ENCODE results near the gene ANXA6. TPM values are rescaled to one million over a fixed set of nuclear protein-coding genes. Genes with fewer than 3 reads are reported as not detected.

The ANXA6 gene
- total RNA-seq, 2 donors from 2014 or later, result 127 to 171 TPM

DNA sequence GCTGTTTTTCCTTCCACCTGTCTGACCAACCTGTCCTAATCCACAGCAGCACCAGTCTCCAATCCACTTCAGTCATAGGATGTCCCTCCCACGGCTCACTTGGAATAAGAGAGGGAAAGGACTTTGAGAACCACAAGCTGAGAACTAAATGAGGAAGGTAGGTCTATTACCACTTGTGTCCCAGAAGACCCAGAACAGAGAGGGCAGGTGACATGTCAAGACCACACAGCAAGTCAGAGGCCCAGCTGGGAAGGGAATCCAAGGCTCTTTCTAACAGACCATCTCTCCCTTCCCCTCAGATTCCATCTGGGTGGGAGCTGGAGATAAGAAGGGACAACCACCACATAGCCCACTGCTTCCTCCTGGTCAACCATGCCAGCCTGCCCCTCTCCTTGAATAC is 14.6 kb downstream of the ANXA6 start:
- Mint-ChIP-seq H3K4me3 (peak overlapping the region in 1 of 2 donors; percentile 9), H3K4me1 (ENCODE audit: low read depth) (peaks cover 90% of the 10 kb centered on the region), H3K27ac (no peak overlapping the region), H3K9me3 (no peaks in the 10 kb centered on the region), H3K36me3 (ENCODE audit: insufficient read depth in 2 of 2) (peaks cover 14 to 17% of the 10 kb centered on the region in 2 donors), H3K27me3 (ENCODE audit: low read depth) (no peaks in the 10 kb centered on the region)
- ATAC-seq (replicated peaks in 1 of 2) (no peak), DNase-seq (no peak)

DNA sequence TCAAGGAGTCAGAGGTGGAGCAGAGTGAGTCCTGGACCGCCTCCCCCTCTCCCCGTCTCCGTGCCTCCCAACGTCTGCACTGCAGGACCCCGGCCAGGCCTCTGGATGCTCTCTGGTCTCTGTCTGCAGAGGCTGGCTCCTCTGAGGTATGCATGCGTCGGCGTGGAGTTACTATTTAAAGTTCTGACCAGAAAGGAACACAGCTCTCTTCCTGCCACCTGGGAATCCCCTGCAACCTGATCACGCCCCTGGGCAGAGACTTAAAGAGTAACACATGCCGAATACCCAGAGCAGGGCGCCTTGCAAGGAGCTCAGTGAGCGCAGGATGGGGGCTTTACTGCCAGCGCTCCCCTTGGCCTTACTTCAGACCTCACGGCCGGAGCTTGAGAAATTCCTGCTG is 16.0 kb downstream of the ANXA6 start:
- Mint-ChIP-seq H3K9me3 (no peaks in the 10 kb centered on the region), H3K4me3 (peak overlapping the region; percentile 78), H3K4me1 (ENCODE audit: low read depth) (peaks cover 81% of the 10 kb centered on the region), H3K36me3 (ENCODE audit: insufficient read depth in 2 of 2) (peaks cover 19 to 21% of the 10 kb centered on the region in 2 donors), H3K27me3 (ENCODE audit: low read depth) (no peaks in the 10 kb centered on the region), H3K27ac (peak overlapping the region; percentile 64)
- ATAC-seq (replicated peaks in 1 of 2) (peak; percentile 87 to 90), DNase-seq (peak; percentile 65 to 70)

DNA sequence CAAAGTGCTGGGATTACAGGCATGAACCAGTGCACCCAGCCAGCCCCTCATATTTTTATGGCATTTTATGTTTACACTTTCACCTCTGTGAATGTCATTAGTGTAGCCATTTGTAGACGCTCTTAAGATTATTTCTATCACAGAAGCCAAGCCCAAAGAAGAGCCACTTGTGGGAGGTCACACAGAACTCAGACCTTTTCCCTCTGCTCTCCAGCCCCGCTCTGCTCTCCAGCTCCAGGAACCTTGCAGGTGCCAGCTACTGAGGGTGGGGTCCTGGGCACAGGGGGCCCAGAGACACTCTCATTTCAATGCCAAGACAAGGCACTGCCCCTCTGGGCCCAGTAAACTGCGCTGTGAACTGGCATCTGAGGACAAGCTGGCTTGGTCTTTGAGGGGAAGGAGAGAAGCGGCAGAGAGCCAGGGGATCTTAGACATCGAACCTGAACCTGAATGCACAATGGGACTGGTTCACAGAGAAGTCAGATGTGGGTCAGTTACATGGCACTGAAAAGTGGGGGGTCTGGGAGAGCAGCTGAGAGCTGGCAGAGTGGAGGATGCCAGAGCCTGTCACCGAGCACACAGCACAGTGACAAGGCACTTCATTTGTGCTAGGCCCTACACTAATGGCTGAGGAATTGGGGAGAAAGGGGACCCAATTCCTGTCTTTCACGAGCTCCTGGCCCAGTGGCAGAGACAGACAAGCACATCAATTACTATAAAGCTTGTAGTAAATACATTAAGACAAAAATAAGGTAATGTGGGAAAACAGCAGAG is 16.7 kb downstream of the ANXA6 start:
- DNase-seq (no peak), ATAC-seq (replicated peaks in 1 of 2) (no peak)
- Mint-ChIP-seq H3K36me3 (ENCODE audit: insufficient read depth in 2 of 2) (peaks cover 21 to 24% of the 10 kb centered on the region in 2 donors), H3K9me3 (no peaks in the 10 kb centered on the region), H3K27ac (peak overlapping the region; percentile 64), H3K4me3 (peak overlapping the region; percentile 78), H3K27me3 (ENCODE audit: low read depth) (no peaks in the 10 kb centered on the region), H3K4me1 (ENCODE audit: low read depth) (peaks cover 74% of the 10 kb centered on the region)

DNA sequence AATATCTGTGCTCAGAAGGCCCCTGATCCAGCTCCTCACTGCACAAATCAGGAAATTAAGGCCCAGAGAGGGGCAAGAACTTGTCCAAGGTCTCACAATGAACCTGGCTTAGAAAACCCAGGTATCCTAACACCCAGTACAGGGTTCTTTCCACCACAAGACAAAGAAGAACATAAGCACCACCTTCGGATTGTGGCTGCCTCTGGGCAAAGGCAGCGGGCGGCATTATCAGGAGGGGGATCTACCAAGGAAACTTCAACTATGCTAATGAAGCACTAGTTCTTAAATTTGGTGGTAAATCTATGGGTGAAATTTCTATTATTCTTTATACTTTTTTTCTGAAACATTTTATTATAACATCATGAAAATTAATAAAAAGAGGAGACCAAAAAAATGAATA is 17.9 kb downstream of the ANXA6 start:
- DNase-seq (no peak), ATAC-seq (replicated peaks in 1 of 2) (no peak)
- peak overlapping the region in 1 of 2 donors; percentile 20 for H3K4me3 Mint-ChIP-seq
- no peaks in the 10 kb centered on the region for H3K9me3 Mint-ChIP-seq
- H3K27me3 Mint-ChIP-seq (ENCODE audit: low read depth), result no peaks in the 10 kb centered on the region
- peaks cover 62% of the 10 kb centered on the region for H3K4me1 Mint-ChIP-seq (ENCODE audit: low read depth)
- peaks cover 23 to 26% of the 10 kb centered on the region in 2 donors for H3K36me3 Mint-ChIP-seq (ENCODE audit: insufficient read depth in 2 of 2)
- peak overlapping the region; percentile 68 for H3K27ac Mint-ChIP-seq

DNA sequence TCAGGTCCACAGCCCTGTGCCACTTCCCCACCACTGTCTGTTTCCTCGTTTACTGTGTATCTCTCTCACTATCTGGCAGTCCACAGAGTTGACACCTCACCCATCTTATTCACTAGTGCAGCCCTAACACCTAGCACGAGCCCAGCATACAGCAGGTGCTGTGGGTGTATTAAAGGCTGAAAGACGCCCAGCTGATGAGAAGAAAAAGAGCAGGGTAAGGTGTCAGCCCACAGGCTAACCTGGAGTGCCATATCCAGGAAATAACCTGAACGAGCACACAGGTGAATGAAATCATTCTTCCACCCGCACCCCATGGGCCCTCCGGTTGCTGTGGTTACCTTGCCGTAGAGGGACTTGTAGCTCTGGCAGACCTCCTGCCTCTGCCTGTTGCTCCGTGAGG is 18.6 kb downstream of the ANXA6 start:
- Mint-ChIP-seq H3K4me1 (ENCODE audit: low read depth) (peaks cover 56% of the 10 kb centered on the region), H3K27ac (peak overlapping the region; percentile 68), H3K4me3 (peak overlapping the region in 1 of 2 donors; percentile 20), H3K36me3 (ENCODE audit: insufficient read depth in 2 of 2) (peaks cover 23 to 26% of the 10 kb centered on the region in 2 donors), H3K27me3 (ENCODE audit: low read depth) (no peaks in the 10 kb centered on the region), H3K9me3 (no peaks in the 10 kb centered on the region)
- no peak for DNase-seq
- peak in 1 of 2 donors; percentile 21 for ATAC-seq (replicated peaks in 1 of 2)

DNA sequence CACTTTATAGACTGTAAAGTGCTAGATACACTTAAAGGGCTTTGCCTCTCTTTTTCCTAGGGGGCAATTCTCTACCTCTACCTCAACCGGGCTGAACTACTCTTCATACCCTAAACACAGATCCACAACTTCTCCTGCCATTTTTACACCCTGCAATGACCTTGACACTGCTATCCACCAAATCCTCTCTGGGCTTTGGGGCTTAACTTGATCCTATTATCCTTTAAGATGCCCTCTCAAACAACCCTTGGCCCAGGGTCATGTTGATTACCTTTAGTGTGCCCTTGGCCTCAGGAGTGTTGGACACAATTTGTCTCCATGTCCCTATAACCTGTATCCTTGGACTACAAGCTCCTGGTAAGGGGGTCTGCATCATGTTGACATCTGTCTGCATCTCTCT is 19.5 kb downstream of the ANXA6 start:
- H3K27ac Mint-ChIP-seq, result peak overlapping the region; percentile 68
- peaks cover 53% of the 10 kb centered on the region for H3K4me1 Mint-ChIP-seq (ENCODE audit: low read depth)
- ATAC-seq (replicated peaks in 1 of 2) (no peak), DNase-seq (no peak)
- H3K4me3 Mint-ChIP-seq, result no peak overlapping the region
- peaks cover 24% of the 10 kb centered on the region in 2 donors for H3K36me3 Mint-ChIP-seq (ENCODE audit: insufficient read depth in 2 of 2)
- no peaks in the 10 kb centered on the region for H3K27me3 Mint-ChIP-seq (ENCODE audit: low read depth)
- no peaks in the 10 kb centered on the region for H3K9me3 Mint-ChIP-seq

DNA sequence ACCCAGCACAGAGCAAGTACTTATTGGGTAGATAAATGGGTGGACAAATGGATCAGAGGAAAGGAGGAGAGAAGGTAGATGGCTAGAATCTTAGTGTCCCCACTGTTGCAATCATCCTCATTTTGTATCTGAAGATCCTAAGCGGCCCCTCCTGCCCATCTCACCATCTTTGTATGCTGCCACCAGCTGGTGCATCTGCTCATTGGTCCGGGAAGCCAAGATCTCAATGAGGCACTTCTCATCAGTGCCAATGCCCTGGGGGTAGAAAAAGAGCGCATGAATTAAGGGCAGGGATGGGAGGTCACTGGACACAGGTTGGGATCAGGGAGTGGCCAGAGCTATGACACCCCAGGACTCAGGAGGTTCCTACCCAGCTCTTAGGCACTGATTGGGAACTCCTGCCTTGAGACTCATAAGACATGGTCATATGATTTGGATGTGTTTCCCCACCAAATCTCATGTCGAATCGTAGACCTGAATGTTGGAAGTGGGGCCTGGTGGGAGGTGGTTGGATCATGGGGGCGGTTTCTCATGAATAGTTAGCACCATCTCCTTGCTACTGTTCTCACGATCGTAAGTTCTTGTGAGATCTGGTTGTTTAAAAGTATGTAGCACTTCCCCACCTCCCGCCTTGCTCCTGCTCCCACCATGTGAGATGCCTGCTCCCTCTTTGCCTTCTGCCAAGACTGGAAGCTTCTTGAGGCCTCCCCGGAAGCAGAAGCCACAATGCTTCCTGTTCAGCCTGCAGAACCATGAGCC is 20.3 kb downstream of the ANXA6 start:
- H3K4me1 Mint-ChIP-seq (ENCODE audit: low read depth), result peaks cover 49% of the 10 kb centered on the region
- H3K27ac Mint-ChIP-seq, result peak overlapping the region; percentile 72
- no peak for DNase-seq

DNA sequence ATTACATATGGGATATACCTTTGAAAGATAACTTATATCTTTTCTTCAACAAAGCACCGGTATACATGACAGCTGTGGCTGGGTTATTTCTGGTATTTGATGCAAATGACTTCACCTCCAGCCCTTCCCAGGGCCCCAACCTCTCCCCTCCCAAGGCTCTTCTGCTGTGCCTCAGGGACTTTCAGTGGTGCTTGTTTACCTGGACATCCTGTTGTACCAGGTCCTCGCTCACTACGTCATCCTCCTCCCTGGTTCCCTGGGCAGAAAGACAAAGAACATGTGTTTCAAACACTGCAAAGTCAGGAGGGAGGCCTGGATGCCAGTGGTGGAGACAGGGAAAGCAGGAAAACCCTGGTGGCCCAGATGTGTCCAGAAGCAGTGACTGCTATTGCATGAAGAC is 23.4 kb downstream of the ANXA6 start:
- H3K4me3 Mint-ChIP-seq, result no peak overlapping the region
- no peaks in the 10 kb centered on the region for H3K9me3 Mint-ChIP-seq
- peak overlapping the region; percentile 34 for H3K27ac Mint-ChIP-seq
- H3K4me1 Mint-ChIP-seq (ENCODE audit: low read depth), result peaks cover 51% of the 10 kb centered on the region
- peaks cover 24 to 31% of the 10 kb centered on the region in 2 donors for H3K36me3 Mint-ChIP-seq (ENCODE audit: insufficient read depth in 2 of 2)
- ATAC-seq (replicated peaks in 1 of 2), result no peak
- no peaks in the 10 kb centered on the region for H3K27me3 Mint-ChIP-seq (ENCODE audit: low read depth)
- DNase-seq, result no peak

More for the DNA sequence above, 20.3 kb downstream of the ANXA6 start:
- no peak for ATAC-seq (replicated peaks in 1 of 2)
- H3K36me3 Mint-ChIP-seq (ENCODE audit: insufficient read depth in 2 of 2), result peaks cover 26 to 27% of the 10 kb centered on the region in 2 donors
- H3K9me3 Mint-ChIP-seq, result no peaks in the 10 kb centered on the region
- H3K27me3 Mint-ChIP-seq (ENCODE audit: low read depth), result no peaks in the 10 kb centered on the region
- H3K4me3 Mint-ChIP-seq, result no peak overlapping the region

DNA sequence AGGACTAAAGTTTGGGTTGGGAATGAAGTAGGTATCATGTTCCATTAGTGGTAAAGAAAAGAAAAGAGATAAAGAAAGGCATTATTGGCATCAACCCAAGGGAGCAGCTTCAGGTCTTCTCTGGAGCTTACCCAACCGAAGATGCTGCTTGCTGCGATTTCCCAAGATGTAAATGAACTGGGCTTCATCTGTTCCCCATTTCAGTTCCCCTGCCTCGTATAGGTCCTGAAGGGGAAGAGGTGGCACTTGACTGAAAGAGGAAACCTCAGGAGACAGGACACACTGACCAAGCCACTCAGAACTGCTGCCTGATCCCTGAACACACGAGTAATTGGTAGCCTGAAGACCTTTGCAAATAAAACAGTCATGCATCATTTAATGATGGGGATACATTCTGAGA is 24.6 kb downstream of the ANXA6 start:
- H3K27ac Mint-ChIP-seq, result no peak overlapping the region
- H3K36me3 Mint-ChIP-seq (ENCODE audit: insufficient read depth in 2 of 2), result peaks cover 14 to 31% of the 10 kb centered on the region in 2 donors
- H3K27me3 Mint-ChIP-seq (ENCODE audit: low read depth), result no peaks in the 10 kb centered on the region
- ATAC-seq (replicated peaks in 1 of 2), result no peak
- H3K4me3 Mint-ChIP-seq, result no peak overlapping the region
- no peaks in the 10 kb centered on the region for H3K9me3 Mint-ChIP-seq
- peaks cover 52% of the 10 kb centered on the region for H3K4me1 Mint-ChIP-seq (ENCODE audit: low read depth)
- no peak for DNase-seq

DNA sequence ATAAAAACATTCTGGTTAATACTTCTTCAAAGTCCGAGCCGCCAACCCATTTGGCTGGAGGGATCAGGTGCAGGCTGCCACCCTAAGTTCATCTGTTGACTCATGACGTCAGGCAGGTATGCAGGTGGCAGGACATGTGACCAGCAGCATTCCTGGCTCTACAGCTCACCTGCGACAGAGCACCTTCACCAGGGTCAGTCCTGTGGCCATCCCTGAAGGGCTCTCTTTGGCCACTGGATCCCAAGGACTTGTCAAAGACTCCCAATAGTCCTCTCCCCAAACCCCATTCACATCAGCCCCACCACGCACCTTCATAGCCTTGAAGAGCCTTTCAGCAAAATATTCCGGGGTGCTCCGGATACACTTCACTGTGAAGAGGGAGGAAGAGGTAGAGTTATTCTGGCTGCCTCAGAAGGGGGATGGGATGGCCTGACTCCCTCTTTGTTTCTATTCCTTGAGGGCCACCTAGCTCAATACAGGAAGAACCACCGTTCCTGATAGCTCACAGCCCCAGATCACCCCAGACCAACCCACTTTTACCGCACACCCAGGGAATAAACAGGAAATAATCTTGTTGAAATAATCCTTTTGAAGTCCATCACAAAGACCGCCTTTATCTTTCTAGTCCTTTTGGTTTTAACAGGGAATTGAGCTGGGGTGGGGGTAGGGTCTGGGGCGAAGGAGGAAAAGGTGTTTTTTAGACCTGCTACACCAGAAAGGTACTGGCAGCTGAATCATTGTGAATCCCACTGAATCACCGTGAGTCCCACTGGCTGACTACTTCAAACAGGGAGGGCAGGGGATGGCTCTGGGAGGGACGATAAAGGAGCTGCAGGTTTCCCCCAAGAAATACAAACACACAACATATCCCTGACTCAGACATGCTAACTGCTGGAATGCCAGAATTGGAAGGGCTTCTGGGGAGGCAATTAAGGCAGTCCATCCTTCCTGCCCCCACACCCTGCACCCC is 26.4 kb downstream of the ANXA6 start:
- ATAC-seq (replicated peaks in 1 of 2) (peak in 1 of 2 donors; percentile 49), DNase-seq (no peak)
- peak overlapping the region; percentile 92 for H3K27ac Mint-ChIP-seq
- no peaks in the 10 kb centered on the region for H3K9me3 Mint-ChIP-seq
- peaks cover 65% of the 10 kb centered on the region for H3K4me1 Mint-ChIP-seq (ENCODE audit: low read depth)
- peak overlapping the region in 1 of 2 donors; percentile 9 for H3K4me3 Mint-ChIP-seq
- H3K36me3 Mint-ChIP-seq (ENCODE audit: insufficient read depth in 2 of 2), result peaks cover 7 to 31% of the 10 kb centered on the region in 2 donors
- H3K27me3 Mint-ChIP-seq (ENCODE audit: low read depth), result no peaks in the 10 kb centered on the region

DNA sequence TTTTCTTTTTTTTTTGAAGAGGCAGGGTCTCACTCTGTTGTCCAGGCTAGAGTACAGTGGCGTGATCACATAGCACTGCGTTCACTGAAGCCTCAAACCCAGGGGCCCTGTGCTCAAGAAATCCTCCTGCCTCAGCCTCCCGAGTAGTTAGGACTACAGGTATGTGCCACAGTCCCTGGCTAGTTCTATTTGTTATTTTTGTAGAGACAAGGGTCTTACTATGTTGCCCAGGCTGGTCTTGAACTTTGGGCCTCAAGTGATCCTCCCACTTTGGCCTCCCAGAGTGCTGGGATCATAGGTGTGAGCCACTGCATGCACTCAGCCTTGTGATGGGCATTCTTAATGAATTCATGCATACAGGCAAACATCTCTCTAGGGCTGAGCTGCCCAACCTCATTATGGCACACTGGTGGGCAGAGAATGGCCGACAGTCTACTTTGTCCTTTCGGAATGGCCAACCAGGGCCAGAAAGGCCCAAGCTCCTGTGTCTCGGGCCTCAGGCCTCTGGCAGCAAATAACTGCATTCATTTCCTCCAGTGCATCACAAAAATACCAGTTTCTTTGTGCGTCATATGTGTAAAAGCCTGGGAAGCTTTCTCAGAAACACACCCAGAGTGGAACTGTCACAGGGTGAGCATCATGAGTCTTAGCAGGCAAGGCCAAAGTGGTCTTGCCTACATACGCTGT is 27.2 kb downstream of the ANXA6 start:
- Mint-ChIP-seq H3K4me1 (ENCODE audit: low read depth) (peaks cover 73% of the 10 kb centered on the region), H3K4me3 (no peak overlapping the region), H3K27me3 (ENCODE audit: low read depth) (no peaks in the 10 kb centered on the region), H3K9me3 (no peaks in the 10 kb centered on the region), H3K36me3 (ENCODE audit: insufficient read depth in 2 of 2) (peaks cover 8 to 34% of the 10 kb centered on the region in 2 donors), H3K27ac (peak overlapping the region; percentile 76)
- ATAC-seq (replicated peaks in 1 of 2) (no peak), DNase-seq (no peak)

DNA sequence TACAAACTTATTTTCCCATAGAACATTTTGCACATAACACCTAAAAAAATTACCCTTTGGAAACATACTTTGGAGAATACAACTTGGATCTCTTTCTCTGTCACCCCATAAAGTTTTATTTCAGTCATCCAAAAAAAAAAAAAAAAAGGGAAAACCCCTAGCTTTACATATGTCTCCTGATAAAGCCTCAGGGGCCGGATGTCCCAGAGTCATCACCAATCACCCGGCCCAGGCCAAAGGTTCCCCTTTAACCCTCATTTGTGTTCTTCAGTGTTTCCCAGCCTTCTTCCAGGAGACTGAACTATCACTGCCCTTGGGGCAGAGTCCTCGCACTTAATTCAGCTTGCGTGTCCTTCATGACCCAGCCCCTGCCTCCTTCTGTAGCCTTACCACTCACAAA is 28.8 kb downstream of the ANXA6 start:
- Mint-ChIP-seq H3K27ac (peak overlapping the region; percentile 11), H3K4me3 (no peak overlapping the region), H3K4me1 (ENCODE audit: low read depth) (peaks cover 86% of the 10 kb centered on the region), H3K27me3 (ENCODE audit: low read depth) (no peaks in the 10 kb centered on the region), H3K9me3 (no peaks in the 10 kb centered on the region), H3K36me3 (ENCODE audit: insufficient read depth in 2 of 2) (peaks cover 8 to 32% of the 10 kb centered on the region in 2 donors)
- no peak for ATAC-seq (replicated peaks in 1 of 2)
- no peak for DNase-seq

Data from activated T-cell treated with anti-CD3 and anti-CD28 coated beads, Interleukin-2, amount 50 U/mL, for 72 hours (primary cell).